ENCODE data around the gene INAVA.

DNA sequence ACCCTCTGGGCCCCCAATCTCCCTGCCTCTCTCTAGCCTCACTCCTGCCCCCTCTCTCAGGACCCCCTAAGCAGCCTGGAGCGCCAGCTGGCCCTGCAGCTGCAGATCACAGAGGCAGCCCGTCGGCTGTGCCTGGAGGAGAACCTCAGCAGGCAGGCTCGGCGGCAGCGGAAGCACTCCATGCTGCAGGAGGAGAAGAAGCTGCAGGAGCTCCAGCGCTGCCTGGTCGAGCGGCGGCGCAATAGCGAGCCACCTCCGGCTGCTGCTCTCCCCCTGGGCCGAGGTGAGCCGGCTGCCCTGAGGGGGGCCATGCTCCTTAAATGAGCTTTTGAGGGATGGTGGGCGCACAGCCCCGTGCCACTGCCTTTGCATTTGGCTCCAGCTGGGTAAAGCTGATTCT lies 6.2 kb downstream of the INAVA start:
- TF ChIP-seq CTCF (IDR thresholded peaks at IDR 0.05 in 2 of 3, conservative IDR thresholded peaks at IDR 0.05 in 1 of 3; ENCODE audit: insufficient read depth in 2 of 3, low read depth in 1 of 3, low read length in 3 of 3) (0 out of 6 replicates have a peak, but pooled peaks of 1 of the 3 experiments have one; percentile 17), POLR2AphosphoS5 (IDR thresholded peaks at IDR 0.05; ENCODE audit: control insufficient read depth, insufficient read depth, low read depth, low read length) (no peak), GABPA (tag; conservative IDR thresholded peaks at IDR 0.05; ENCODE audit: low read depth) (no peak), ATF7 (IDR thresholded peaks at IDR 0.05) (no peak), ZNF507 (tag; conservative IDR thresholded peaks at IDR 0.05) (no peak)
